GM13977 (cell line): ENCODE data around the gene PDE10A.

Source experiments
- DNase-seq: peaks from one replicate; pipeline ENCODE4 v3.0.0; 2012; ENCODE audit warnings: low spot score
- in situ Hi-C: fragments of 300-500 bp; cut with MboI; formaldehyde crosslinking; loops from one replicate; pipeline ENCODE4 v1.12.0; 2022; ENCODE audit warnings: low sequenced_read_pairs, low pct_unique_long_range_greater_than_20kb, mixed read lengths, inconsistent platforms; ENCODE audit not compliant: unreplicated experiment
- TF ChIP-seq, protein P1 (sequence below): IDR thresholded peaks from 2 replicates; pipeline ENCODE4 v1.5.1; 2012; ENCODE audit warnings: mild to moderate bottlenecking, control low read depth; ENCODE audit not compliant: insufficient read depth; ENCODE audit errors: extremely low read depth, missing control alignments

PDE10A gene

DNA sequence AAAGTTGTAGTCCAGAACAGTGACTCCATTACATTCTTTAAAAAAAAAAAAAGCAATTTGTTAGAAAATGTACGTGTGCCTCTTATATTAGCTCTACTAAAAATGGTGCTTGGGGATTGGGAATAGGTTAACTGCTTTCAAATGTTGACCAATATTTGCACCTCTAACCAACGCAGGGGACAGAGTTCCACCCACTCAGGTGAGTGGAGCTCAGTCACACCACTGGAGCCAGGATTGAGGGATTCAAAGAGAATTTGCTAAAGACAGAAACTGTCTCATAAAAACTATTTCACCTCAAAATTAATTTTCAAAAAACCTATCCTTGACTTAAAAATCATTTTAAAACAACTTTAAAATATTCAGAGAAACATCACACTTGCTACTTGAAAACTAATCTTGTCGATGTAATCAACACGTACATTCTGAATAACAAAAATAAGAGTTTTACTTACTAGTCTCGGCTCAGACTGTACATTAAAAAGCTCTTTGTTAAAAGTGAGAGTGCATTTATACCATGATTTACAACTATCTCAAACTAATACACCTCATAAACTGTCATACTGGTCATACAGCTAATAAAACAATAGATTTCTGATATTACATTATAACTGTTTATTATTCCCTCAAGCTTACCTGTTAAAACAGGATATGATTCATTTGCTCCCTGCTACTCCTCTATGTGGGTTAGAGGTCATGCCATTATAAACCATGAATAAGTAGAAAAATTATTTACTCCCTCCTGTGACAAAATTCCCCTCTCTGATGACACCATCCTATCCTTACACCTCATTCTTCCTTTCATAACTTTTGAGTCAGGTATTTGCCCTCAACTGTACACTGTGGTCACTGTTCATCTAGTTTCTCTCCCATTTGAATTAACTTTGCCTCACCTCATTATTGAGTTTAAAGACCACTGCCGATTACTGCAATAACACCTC, 88.6 kb downstream of the PDE10A start:
- in situ Hi-C loops: no loop called here
- TF ChIP-seq, protein P1, sequence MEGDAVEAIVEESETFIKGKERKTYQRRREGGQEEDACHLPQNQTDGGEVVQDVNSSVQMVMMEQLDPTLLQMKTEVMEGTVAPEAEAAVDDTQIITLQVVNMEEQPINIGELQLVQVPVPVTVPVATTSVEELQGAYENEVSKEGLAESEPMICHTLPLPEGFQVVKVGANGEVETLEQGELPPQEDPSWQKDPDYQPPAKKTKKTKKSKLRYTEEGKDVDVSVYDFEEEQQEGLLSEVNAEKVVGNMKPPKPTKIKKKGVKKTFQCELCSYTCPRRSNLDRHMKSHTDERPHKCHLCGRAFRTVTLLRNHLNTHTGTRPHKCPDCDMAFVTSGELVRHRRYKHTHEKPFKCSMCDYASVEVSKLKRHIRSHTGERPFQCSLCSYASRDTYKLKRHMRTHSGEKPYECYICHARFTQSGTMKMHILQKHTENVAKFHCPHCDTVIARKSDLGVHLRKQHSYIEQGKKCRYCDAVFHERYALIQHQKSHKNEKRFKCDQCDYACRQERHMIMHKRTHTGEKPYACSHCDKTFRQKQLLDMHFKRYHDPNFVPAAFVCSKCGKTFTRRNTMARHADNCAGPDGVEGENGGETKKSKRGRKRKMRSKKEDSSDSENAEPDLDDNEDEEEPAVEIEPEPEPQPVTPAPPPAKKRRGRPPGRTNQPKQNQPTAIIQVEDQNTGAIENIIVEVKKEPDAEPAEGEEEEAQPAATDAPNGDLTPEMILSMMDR: no peak
- DNase-seq: no peak

DNA sequence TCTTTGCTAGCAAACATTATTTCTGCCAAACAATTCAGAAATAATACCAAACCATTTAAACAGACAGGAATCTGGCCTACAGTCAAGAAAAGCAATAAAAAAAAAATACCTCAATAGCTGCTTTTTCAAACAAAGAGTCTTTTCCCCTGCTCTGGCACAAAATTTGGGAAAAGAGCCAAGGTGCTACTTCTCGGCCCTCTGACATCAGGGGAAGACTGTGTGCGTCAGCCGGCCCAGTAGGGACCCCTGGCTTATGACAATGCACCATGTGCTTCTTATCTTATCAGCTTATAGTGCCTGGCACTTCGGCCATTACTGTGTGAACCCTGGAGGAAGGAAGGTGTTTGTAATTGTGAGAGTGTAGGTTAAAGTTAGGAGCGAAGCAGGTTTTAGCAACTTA, 89.4 kb downstream of the PDE10A start:
- TF ChIP-seq, protein P1: no peak
- DNase-seq: no peak
- in situ Hi-C loops: no loop called here

DNA sequence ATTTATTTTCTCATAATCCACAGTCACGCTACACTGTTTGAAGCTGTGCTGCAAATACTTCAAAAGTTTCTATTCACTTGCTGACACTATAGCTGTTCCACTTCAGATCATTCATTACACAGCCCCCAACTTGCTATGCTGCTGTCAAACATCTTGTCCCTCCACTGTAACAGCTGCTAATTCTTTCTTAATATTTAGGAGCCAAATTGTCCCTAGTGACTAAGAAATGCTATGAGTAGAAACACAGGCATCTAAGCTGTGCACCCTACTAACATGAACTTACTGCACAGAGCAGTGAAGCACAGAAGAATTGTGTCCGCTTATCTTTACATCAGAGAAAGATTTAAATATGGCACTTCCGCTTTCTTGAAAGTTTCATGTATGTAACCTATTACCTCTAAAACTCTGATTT, 91.3 kb downstream of the PDE10A start:
- TF ChIP-seq, protein P1: no peak
- DNase-seq: peak; percentile 17
- in situ Hi-C loops: no loop called here

DNA sequence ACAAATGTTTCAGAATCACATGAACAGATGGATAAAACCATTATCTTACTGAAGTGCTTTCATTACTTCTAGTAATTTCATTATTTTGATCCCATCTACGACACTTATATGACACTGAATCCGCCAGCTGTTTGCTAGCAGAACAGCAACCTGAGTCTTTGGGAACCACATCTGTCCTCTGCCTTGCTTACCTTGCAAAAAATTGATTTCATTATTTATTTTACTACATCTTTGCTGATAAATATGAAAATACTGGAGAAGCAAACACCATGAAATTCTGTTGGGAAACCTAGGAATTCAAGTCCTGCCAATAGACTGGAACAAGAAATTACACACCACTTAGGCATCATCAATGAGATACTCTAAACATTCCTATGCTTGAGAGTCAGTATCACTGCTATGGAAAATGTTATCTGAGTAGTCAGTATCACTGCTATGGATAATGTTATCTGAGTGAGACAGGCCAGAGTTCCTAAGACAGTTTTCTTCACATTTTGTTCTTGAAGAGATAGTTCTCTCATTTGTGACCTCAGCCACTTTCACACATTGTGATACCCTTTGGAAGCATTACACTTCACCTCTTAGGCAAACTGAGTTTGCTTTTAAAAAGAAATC, 91.9 kb downstream of the PDE10A start:
- no peak for DNase-seq
- in situ Hi-C loops: no loop called here
- TF ChIP-seq, protein P1: no peak

DNA sequence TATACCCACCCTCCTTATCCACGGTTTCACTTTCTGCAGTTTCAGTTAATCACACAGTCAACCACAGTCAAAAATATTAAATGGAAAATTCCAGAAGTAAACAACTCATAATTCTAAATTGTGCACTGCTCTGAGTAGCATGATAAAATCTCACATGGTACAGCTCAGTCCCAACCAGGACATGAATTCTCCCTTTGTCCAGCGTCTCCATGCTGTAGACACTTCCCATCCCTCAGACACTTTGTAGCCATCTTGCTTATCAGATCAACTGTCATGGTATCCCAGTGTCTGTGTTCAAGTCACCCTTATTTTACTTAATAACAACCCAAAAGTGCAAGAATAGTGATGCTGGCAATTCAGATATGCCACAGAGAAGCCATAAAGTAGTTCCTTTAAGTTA, 94.7 kb downstream of the PDE10A start:
- in situ Hi-C loops: no loop called here
- DNase-seq: no peak
- TF ChIP-seq, protein P1: no peak

DNA sequence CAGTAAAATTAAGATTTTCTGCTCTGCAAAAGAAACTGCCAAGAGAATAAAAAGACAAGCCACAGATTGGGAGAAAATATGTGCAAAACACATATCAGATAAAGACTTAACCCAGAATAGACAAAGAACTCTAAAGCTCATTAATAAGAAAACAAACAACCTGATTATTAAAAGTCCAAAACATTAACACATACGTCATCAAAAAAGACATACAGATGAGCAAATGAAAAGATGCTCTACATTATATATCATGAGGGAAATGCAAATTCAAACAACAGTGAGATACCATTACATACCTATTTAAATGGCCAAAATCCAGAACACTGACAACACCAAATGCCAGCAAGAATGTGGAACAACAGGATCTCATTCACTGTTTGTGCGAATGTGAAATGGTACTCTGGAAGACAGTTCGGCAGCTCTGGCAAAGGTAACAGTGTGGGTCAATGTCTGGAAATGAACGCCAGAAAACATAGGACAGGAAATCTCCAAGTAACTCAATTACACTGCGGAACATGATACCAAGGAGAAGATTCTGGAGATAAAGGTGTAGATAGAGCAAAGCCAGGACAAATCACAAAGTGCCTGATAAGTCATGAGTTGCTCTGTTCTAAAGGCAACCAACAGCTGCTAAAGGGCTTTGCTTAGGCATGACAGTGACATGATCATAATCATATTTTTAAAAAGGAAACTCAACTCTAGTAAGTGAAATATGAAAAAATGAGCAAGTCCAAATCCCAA, 96.8 kb downstream of the PDE10A start:
- in situ Hi-C loops: no loop called here
- no peak for DNase-seq
- TF ChIP-seq, protein P1: no peak
